ENCODE measurements around the gene S100A9. TPM values are rescaled to one million over a fixed set of nuclear protein-coding genes. Genes with fewer than 3 reads are reported as not detected.

Gene S100A9
- total RNA-seq, 1 donor from 2014 or later, result 418 TPM

DNA sequence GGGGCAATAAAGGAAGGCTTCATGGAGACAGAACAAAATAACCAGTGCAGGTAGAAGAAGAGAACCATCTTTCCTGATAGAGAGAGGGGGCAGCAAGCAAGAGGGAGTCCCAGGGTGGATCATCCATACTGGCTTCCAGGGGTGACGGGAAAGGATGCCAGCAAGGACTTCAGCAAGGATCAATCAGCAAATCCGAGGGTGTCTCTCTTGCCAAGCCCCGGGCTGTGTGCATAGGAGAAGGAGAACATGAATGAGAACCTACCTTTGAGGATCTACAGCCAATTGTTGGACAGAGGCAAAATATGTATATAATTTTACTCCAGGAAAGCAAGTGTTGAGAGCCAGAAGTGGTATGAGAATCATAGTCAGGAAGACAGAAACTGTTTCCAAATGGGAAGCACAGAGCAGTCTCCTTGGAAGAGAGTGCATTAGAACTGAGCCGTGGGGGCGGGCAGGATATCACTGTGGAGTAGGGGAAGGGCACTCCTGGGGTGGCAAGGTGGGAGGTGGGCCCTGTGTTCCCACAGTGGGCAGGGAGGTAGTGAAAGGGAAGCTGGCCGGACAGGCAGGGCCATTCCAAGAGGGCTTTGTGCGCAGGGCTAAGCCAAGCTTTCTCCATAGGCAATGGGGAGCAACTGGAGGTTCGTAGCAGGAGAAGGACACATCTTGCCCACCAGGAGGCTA lies 1.1 kb upstream of the S100A9 start:
- DNase-seq (no peak), ATAC-seq (no peak)
- peaks cover 4% of the 10 kb centered on the region for H3K27me3 ChIP-seq
- TF ChIP-seq, protein P1, sequence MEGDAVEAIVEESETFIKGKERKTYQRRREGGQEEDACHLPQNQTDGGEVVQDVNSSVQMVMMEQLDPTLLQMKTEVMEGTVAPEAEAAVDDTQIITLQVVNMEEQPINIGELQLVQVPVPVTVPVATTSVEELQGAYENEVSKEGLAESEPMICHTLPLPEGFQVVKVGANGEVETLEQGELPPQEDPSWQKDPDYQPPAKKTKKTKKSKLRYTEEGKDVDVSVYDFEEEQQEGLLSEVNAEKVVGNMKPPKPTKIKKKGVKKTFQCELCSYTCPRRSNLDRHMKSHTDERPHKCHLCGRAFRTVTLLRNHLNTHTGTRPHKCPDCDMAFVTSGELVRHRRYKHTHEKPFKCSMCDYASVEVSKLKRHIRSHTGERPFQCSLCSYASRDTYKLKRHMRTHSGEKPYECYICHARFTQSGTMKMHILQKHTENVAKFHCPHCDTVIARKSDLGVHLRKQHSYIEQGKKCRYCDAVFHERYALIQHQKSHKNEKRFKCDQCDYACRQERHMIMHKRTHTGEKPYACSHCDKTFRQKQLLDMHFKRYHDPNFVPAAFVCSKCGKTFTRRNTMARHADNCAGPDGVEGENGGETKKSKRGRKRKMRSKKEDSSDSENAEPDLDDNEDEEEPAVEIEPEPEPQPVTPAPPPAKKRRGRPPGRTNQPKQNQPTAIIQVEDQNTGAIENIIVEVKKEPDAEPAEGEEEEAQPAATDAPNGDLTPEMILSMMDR (IDR thresholded peaks at IDR 0.05), result no peak
- intact Hi-C loops (cut with DNase I), result no loop called here
- no peaks in the 10 kb centered on the region for H3K36me3 ChIP-seq
- peaks cover 17% of the 10 kb centered on the region for H3K4me1 ChIP-seq
- H3K27ac ChIP-seq, result peak overlapping the region; percentile 84
- no peaks in the 10 kb centered on the region for H3K9me3 ChIP-seq
- no peak overlapping the region for H3K4me3 ChIP-seq

DNA sequence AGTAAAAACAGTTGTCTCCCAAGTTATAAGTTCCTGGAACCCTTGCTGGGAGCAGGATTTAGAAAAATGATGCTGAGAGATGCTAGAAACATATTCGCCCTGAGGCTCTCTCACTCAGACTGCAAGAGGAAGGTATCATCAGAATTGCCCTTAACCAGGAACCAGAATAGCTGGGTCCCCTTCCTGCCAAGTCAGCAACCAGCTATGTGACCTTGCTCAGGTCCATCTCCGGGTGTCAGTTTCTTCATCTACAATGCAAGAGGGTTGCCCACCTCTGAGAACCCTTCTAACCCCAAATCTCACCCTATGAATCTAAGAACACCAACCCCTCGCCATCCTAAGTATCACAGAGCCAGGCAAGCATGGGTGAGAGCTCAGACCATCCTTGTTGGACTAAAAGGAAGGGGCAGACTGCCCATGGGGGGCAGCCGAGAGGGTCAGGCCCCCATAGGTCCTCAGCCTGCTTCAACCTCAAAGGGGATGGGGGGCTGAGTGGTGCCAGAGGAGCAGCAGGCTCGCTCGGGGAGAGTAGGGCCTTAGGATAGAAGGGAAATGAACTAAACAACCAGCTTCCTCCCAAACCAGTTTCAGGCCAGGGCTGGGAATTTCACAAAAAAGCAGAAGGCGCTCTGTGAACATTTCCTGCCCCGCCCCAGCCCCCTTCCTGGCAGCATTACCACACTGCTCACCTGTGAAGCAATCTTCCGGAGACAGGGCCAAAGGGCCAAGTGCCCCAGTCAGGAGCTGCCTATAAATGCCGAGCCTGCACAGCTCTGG lies 390 bp upstream of the S100A9 start:
- peak; percentile 87 for ATAC-seq
- TF ChIP-seq, protein P1 (IDR thresholded peaks at IDR 0.05), result no peak
- Histone ChIP-seq H3K9me3 (no peaks in the 10 kb centered on the region), H3K27ac (peak overlapping the region; percentile 84), H3K4me3 (peak overlapping the region; percentile 40), H3K4me1 (peaks cover 17% of the 10 kb centered on the region), H3K27me3 (no peaks in the 10 kb centered on the region), H3K36me3 (no peaks in the 10 kb centered on the region)
- peak; percentile 94 for DNase-seq
- intact Hi-C loops (cut with DNase I), result no loop called here

DNA sequence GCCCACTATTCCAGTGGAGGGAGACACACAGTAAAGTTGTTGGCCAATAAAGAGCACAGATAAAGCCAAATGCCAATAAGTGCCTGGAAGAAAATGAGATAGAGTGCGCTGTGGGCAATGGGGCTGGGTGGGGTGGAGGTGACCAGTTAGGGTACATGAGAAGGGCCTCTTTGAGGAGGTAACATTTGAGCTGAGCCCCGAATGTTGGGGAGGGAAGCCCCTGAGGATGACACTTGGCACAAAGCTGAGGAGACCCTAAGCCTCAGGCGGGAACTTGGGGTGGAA lies 979 bp downstream of the S100A9 start:
- TF ChIP-seq, protein P1 (IDR thresholded peaks at IDR 0.05), result no peak
- intact Hi-C loops (cut with DNase I), result no loop called here
- H3K27ac ChIP-seq, result peak overlapping the region; percentile 84
- H3K4me1 ChIP-seq, result peaks cover 17% of the 10 kb centered on the region
- ATAC-seq (no peak), DNase-seq (no peak)
- H3K4me3 ChIP-seq, result peak overlapping the region; percentile 40
- H3K27me3 ChIP-seq, result no peaks in the 10 kb centered on the region
- no peaks in the 10 kb centered on the region for H3K9me3 ChIP-seq
- H3K36me3 ChIP-seq, result no peaks in the 10 kb centered on the region

DNA sequence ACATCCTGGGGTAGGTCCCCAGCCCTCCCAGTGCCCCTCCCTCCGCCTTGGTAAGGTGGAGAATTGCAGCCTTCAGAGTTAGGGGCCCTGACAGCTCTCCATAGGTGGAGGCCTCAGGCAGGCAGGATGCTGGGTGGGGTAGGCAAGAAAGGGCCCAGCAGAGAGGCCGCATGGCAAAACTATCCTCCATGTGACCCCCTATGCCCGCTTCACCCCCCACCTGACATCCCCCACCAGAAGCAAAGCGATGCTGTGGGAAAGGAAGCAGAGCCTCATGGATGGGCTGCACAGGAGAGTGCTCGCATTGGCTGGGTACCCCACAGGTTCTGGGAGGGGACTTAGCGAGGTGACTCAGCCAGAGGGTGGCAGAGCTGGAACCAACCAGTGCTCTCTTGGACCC lies 1.6 kb downstream of the S100A9 start:
- H3K4me3 ChIP-seq, result peak overlapping the region; percentile 40

DNA sequence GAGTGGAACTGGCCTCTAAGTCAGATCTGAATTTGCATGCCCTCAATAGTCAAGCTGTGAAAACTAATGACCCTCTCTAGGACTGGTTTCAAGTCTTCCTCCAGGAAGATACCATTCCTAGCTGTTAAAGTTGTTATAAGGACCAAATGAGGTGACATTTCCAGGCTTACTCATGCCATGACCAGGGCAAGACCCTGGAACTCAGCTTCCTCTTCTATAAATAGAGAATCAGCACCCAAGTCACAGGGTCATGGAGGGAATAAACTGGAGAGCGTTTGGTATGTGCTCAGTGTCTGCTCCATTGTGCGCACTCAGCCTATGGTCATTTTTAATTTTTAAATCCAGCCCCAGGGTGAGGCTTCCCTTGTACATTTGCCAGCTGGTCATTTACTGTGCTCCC lies 2.5 kb downstream of the S100A9 start:
- intact Hi-C loops (cut with DNase I), result no loop called here
- no peak overlapping the region for H3K27ac ChIP-seq

More for the DNA sequence above, 1.6 kb downstream of the S100A9 start:
- no peaks in the 10 kb centered on the region for H3K36me3 ChIP-seq
- no peak for ATAC-seq
- TF ChIP-seq, protein P1 (IDR thresholded peaks at IDR 0.05), result no peak
- no peaks in the 10 kb centered on the region for H3K27me3 ChIP-seq
- intact Hi-C loops (cut with DNase I), result no loop called here
- peaks cover 17% of the 10 kb centered on the region for H3K4me1 ChIP-seq
- peak overlapping the region; percentile 84 for H3K27ac ChIP-seq
- DNase-seq, result no peak
- no peaks in the 10 kb centered on the region for H3K9me3 ChIP-seq

More for the DNA sequence above, 2.5 kb downstream of the S100A9 start:
- peaks cover 17% of the 10 kb centered on the region for H3K4me1 ChIP-seq
- ATAC-seq (no peak), DNase-seq (no peak)
- H3K36me3 ChIP-seq, result no peaks in the 10 kb centered on the region
- no peaks in the 10 kb centered on the region for H3K27me3 ChIP-seq
- TF ChIP-seq, protein P1 (IDR thresholded peaks at IDR 0.05), result no peak
- H3K9me3 ChIP-seq, result no peaks in the 10 kb centered on the region
- no peak overlapping the region for H3K4me3 ChIP-seq
